ENCODE measurements around the gene IL20RA.

The IL20RA gene

DNA sequence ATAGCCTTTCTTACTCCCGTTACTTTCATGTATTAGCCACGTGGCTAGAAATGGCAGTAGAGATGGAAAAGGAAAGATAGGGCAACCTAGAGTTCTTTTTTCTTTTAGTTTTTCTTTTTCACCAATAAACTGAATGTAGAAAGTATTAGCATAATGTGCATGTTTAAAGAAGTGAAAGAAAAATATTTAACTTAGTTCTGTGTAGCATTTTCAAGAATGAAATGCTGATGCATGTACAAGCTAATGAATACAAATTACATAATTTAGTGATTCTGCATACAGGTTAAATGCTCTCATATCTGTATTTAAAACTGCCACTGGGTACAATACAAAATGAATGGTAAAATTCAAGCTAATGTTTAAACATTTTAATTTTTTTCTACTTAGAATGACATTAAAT is 22.6 kb upstream of the IL20RA start:
- H3K36me3 Mint-ChIP-seq (ENCODE audit: low read depth): no peaks in the 10 kb centered on the region
- H3K4me1 Mint-ChIP-seq (ENCODE audit: low read depth): no peaks in the 10 kb centered on the region
- H3K4me3 Mint-ChIP-seq: no peak overlapping the region
- no peak for DNase-seq
- no peaks in the 10 kb centered on the region for H3K9me3 Mint-ChIP-seq
- no peak overlapping the region for H3K27ac Mint-ChIP-seq
- peaks cover 55% of the 10 kb centered on the region for H3K27me3 Mint-ChIP-seq

DNA sequence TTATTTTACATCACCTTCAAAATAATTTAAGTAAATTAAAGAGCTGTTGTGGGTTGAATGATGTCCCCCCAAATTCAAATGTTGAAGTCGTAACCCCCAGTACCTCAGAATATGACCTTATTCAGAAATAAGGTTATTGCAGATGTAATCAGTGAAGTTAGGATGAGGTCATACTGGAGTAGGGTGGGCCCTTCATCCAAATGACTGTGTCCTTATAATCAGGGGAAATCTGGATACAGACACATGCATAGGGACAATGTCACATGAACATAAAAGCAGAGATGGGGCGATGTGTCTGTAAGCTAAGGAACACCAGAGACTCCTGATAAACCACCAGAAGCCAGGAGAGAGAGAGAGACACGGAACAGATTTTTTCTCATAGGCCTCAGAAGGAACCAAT is 13.3 kb upstream of the IL20RA start:
- peaks cover 11% of the 10 kb centered on the region for H3K27me3 Mint-ChIP-seq
- no peaks in the 10 kb centered on the region for H3K36me3 Mint-ChIP-seq (ENCODE audit: low read depth)
- no peak overlapping the region for H3K4me3 Mint-ChIP-seq
- no peaks in the 10 kb centered on the region for H3K9me3 Mint-ChIP-seq
- no peaks in the 10 kb centered on the region for H3K4me1 Mint-ChIP-seq (ENCODE audit: low read depth)
- no peak for DNase-seq
- no peak overlapping the region for H3K27ac Mint-ChIP-seq

DNA sequence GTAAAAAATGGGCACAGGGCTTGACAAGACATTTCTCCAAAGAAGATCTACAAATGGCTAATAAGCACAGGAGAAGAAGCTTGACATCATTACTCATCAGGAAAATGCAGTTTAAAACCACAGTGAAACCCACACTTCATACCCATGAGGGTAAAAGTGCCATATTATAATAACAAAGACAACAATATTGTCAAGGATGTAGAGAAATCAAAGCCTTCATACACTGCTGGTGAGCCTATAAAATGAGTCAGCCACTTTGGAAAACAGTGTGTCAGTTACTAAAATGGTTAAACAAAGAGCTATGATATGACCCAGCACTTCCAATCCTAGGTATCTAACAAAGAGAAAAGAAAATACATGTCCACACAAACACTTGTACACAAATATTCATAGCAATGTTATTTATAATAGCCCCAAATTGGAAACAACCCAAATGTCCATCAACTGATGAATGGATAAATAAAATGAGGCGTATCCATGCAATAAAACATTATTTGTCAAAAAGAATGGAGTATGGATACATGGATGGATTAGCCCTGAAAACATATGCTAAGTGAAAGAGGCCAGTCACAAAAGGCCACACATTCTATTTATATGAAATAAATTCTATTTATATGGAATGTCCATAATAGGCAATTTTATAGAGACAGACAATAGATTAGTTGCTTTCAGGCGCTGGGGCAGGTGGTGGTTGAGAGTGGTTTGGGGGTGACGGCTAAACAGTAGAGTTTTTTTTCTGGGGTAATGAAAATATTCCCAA is 11.5 kb upstream of the IL20RA start:
- peaks cover 27% of the 10 kb centered on the region for H3K27me3 Mint-ChIP-seq
- H3K4me3 Mint-ChIP-seq: no peak overlapping the region
- no peaks in the 10 kb centered on the region for H3K36me3 Mint-ChIP-seq (ENCODE audit: low read depth)
- no peaks in the 10 kb centered on the region for H3K4me1 Mint-ChIP-seq (ENCODE audit: low read depth)
- H3K27ac Mint-ChIP-seq: no peak overlapping the region
- no peak for DNase-seq
- no peaks in the 10 kb centered on the region for H3K9me3 Mint-ChIP-seq

DNA sequence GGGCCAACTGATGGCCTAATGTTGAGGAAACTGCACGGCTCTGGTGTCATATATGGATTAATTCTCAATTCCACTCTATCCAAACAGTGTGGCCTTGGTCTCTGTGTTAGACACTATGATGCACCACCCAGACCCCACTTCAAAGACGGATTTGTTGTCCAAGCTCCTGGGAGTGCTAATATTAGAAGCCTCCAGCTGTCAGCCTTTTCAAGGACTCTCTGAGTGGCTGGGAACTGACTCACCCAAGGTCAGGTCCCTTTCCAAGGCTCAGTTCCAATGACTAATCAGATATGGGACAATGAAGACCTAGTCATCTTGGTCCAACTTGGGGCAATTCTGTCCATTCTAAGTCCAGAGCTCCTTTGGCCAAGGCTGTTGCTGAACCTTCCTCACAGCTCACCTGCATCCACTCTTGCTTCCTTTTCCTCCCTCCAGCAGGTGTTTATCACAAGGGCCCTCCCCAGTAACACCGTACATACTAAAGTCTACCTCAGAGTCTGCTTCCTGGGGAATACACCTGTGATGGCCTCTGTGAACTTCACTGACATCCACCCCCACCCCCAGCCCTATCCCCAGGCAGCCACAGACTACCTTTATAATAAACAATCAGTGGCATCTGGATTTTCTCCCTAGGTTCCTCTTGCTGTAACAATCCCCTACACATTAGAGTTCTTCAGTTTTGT is 7.2 kb upstream of the IL20RA start:
- no peaks in the 10 kb centered on the region for H3K9me3 Mint-ChIP-seq
- no peak overlapping the region for H3K4me3 Mint-ChIP-seq
- no peaks in the 10 kb centered on the region for H3K36me3 Mint-ChIP-seq (ENCODE audit: low read depth)
- no peak overlapping the region for H3K27ac Mint-ChIP-seq
- no peak for DNase-seq
- H3K4me1 Mint-ChIP-seq (ENCODE audit: low read depth): no peaks in the 10 kb centered on the region
- peaks cover 67% of the 10 kb centered on the region for H3K27me3 Mint-ChIP-seq

DNA sequence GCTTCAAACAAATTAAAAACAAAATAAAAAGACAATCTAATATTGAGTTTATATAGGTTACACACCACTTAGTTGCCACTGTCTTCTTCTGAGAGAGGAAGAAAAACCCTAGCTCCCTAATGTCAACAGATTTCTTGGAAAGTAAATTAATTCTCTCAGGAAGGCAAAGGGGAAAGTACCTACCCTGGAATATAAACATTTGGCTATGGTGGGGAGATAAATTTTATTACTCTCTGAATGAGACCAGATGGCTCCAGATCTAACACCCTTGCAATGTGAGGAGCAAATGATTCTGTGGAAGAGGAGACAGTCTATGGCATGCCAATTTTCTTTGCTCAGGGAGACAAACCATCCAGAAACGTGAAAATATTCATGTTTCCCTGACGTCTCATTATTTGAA is 4.3 kb upstream of the IL20RA start:
- H3K27me3 Mint-ChIP-seq: peaks cover 79% of the 10 kb centered on the region
- peaks cover 4% of the 10 kb centered on the region for H3K4me1 Mint-ChIP-seq (ENCODE audit: low read depth)
- H3K4me3 Mint-ChIP-seq: no peak overlapping the region
- DNase-seq: no peak
- H3K27ac Mint-ChIP-seq: no peak overlapping the region
- no peaks in the 10 kb centered on the region for H3K36me3 Mint-ChIP-seq (ENCODE audit: low read depth)
- no peaks in the 10 kb centered on the region for H3K9me3 Mint-ChIP-seq

DNA sequence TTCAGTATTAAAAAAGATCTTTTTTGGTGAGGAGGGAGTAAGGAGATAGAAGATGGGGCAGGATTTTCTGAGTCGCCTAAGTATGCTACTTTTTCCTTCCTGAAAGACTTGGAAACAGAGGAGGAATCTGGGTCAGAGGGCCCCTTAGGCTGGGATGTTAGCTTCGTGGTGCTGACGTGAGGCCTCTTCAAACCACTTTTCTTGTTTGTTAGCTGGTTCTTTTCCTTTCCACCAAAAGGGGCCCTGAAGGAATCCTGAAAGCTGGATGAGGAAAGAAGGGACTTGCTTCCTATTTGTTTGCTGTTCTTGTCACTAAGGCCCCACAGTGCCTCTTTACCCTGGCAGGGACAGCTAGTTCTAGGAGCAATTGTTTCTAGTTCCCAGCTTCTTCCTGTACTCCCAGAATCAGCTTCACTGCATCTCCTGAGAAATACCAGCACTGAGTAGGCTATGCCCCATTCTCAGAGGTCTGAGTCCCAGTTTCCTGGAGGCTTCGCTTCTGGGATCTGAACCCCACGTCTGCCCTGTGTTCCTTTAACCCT is 2.2 kb upstream of the IL20RA start:
- peaks cover 88% of the 10 kb centered on the region for H3K27me3 Mint-ChIP-seq
- DNase-seq: no peak

DNA sequence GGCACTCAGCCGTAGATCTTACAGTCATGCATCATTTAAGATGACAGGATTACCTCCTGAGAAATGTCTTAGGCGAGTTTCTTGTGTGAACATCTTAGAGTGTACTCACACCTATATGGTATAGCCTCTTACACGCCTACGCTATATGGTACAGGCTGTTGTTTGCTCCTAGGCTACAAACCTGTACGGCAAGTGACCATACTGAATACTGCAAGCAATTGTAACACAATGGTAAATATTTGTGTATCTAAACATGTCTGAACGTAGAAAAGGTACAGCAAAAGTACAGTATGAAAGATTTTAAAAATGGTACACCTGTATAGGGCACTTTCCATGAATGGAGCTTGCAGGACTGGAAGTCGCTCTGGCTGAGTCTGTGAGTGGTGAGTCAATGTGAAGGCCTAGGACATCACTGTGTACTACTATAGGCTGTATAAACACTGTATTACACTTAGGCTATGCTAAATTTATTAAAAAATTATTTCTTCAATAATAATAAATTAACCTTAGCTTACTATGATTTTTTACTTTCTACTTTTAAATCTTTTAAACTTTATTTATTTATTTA is 541 bp upstream of the IL20RA start:
- Mint-ChIP-seq H3K4me1 (ENCODE audit: low read depth) (peaks cover 7% of the 10 kb centered on the region), H3K36me3 (ENCODE audit: low read depth) (no peaks in the 10 kb centered on the region), H3K27ac (no peak overlapping the region), H3K4me3 (peak overlapping the region; percentile 58), H3K9me3 (no peaks in the 10 kb centered on the region), H3K27me3 (peaks cover 87% of the 10 kb centered on the region)
- no peak for DNase-seq

More for the DNA sequence above, 2.2 kb upstream of the IL20RA start:
- H3K4me1 Mint-ChIP-seq (ENCODE audit: low read depth): peaks cover 7% of the 10 kb centered on the region
- H3K9me3 Mint-ChIP-seq: no peaks in the 10 kb centered on the region
- no peak overlapping the region for H3K4me3 Mint-ChIP-seq
- no peaks in the 10 kb centered on the region for H3K36me3 Mint-ChIP-seq (ENCODE audit: low read depth)
- no peak overlapping the region for H3K27ac Mint-ChIP-seq

DNA sequence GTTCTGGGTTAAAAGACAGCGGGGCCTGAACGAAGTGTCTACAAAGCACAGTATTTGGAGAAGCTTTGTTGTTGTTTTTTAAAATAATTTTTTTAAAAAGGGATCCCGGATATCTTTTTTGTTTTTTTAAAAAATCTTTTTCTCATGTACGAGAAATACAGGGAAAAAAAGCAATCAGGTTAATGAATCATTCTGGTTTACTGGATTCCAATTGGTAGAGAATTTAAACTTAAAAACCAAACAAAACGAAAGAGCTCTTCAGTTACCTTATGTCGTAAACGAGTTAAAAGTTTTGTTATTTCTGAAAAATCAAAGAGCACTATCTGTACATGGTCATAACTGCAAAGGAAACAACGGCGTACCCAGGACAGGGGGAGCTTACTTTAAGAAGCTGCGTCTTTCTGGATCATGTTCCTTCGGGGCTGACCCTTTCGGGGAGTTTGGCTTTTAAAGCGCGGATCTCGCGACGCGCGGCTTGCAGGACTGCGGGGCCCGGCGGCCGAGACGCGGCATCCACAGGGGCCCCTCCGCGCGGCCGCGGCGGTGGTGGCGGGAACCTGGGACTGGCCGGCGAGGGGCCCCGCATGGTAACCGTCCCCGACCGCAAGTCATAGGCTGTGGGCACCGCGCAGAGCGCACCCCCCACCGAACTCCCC is 927 bp downstream of the IL20RA start:
- no peak for DNase-seq
- Mint-ChIP-seq H3K9me3 (no peaks in the 10 kb centered on the region), H3K27ac (no peak overlapping the region), H3K4me3 (peak overlapping the region; percentile 73), H3K27me3 (peaks cover 88% of the 10 kb centered on the region), H3K36me3 (ENCODE audit: low read depth) (no peaks in the 10 kb centered on the region), H3K4me1 (ENCODE audit: low read depth) (peaks cover 7% of the 10 kb centered on the region)

DNA sequence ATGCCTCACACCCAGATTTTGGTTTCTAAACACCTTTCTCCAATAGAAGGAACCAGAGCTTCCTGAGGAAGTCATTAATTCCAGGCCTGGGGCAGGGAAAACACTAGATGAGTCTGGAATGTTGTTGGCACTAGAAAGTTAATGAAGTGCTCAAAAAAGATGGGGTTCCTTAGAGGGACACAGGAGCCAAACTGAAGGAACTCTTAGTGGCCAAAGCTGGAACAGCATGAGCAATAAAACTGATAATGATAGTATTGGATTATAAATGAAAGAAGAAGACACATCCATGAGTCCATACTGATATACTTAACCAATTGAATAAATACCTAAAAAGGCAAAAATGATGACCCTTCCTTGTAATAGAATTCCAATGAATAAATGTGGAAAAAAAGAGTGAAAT is 4.4 kb downstream of the IL20RA start:
- DNase-seq: no peak
- peaks cover 77% of the 10 kb centered on the region for H3K27me3 Mint-ChIP-seq
- H3K4me1 Mint-ChIP-seq (ENCODE audit: low read depth): peaks cover 7% of the 10 kb centered on the region
- no peaks in the 10 kb centered on the region for H3K36me3 Mint-ChIP-seq (ENCODE audit: low read depth)
- no peaks in the 10 kb centered on the region for H3K9me3 Mint-ChIP-seq
- H3K4me3 Mint-ChIP-seq: no peak overlapping the region
- no peak overlapping the region for H3K27ac Mint-ChIP-seq

DNA sequence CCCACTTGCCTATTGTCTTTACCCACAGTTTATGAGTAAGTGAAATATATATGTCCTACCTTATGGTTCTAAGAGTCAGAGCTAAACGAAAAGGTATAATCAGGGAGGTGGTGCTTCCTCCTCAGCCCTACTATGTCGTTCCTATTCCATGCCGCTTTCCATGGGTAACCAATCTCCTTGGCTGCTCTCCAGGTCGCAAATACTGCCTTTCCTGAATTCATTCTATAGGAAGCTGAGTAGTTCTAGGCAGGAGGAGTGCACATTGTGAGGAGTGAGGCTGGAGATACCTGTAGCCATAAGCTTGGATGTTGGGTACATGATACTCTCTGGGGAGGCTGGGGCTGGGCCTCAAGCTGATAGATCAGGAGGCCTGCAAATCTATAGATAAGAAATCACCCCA is 5.8 kb downstream of the IL20RA start:
- Mint-ChIP-seq H3K9me3 (no peaks in the 10 kb centered on the region), H3K4me3 (no peak overlapping the region), H3K27me3 (peaks cover 72% of the 10 kb centered on the region), H3K27ac (no peak overlapping the region), H3K4me1 (ENCODE audit: low read depth) (peaks cover 6% of the 10 kb centered on the region), H3K36me3 (ENCODE audit: low read depth) (no peaks in the 10 kb centered on the region)
- no peak for DNase-seq

DNA sequence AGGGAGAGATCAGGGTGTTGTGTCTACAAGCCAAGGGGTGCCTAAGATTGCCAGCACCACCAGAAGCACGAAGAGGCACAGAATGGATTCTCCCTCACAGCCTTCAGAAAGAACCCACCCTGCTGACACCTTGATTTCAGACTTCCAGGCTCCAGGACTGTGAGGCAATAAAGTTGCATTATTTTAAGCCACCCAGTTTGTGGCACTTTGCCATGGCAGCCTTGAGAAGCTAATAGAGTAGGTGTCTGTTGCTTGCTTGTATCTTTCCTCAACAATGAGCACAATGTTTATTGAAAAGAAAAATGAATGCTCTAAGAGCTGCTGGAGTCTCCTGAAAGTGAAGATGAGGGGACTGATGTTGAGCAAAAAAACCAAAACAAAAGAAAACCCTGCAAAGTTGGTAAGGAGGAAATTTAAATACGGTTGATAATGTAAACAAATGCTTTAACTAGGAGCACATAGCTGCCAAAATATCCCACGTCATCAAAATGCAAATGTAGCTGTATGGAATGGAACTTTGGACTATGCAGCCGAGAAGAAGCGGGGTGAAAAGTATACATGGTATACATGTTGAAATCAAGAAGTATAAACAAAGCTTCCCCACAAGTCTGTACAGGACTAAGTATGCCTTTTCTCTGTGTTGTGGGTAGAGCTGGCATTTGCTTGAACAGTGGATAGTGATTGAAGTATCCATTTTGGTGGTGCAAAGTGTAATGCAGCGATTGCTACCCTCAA is 8.0 kb downstream of the IL20RA start:
- Mint-ChIP-seq H3K27me3 (peaks cover 72% of the 10 kb centered on the region), H3K4me3 (no peak overlapping the region), H3K27ac (no peak overlapping the region), H3K9me3 (no peaks in the 10 kb centered on the region), H3K36me3 (ENCODE audit: low read depth) (no peaks in the 10 kb centered on the region), H3K4me1 (ENCODE audit: low read depth) (peaks cover 14% of the 10 kb centered on the region)
- DNase-seq: no peak

DNA sequence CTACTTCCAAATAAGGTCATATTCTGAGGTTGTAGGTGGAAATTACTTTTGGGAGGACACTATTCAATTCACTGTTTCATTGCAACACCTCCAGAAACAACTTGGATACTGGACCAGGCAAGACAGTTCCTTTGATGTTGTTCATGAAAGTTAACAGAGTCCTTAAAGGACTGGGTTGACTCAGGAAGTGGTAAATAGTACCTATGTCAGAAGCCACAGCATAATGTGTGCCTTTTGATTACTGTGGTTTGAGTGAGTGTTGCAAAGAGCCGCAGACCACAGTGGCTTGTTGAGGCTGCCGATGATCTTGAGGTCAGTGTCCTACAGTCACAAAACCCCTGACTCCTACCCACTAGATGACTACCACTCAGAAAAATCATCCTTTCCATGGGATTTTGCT is 10.9 kb downstream of the IL20RA start:
- Mint-ChIP-seq H3K4me1 (ENCODE audit: low read depth) (peaks cover 14% of the 10 kb centered on the region), H3K36me3 (ENCODE audit: low read depth) (no peaks in the 10 kb centered on the region), H3K27ac (peak overlapping the region; percentile 76), H3K4me3 (no peak overlapping the region), H3K9me3 (no peaks in the 10 kb centered on the region), H3K27me3 (peaks cover 67% of the 10 kb centered on the region)
- peak; percentile 49 for DNase-seq

DNA sequence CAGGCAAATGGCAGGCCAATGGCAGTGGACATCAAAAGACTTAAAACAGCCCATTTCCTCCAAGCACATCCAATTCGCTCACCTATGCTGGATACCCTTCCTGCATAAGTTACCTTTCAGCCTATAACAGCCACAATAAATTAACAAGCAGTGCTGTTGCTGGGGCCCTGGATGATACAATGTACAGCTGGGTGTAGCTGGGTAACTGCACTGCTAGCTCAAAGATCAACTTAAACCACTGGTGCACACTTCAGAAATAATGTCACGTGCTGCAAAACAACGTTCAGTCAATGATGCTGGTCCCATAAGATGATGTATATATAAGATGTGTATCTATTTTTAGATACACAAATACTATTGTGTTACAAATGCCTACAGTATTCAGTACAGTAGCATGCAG is 13.6 kb downstream of the IL20RA start:
- no peaks in the 10 kb centered on the region for H3K9me3 Mint-ChIP-seq
- H3K27ac Mint-ChIP-seq: no peak overlapping the region
- peaks cover 75% of the 10 kb centered on the region for H3K27me3 Mint-ChIP-seq
- H3K36me3 Mint-ChIP-seq (ENCODE audit: low read depth): no peaks in the 10 kb centered on the region
- no peak overlapping the region for H3K4me3 Mint-ChIP-seq
- peaks cover 14% of the 10 kb centered on the region for H3K4me1 Mint-ChIP-seq (ENCODE audit: low read depth)
- no peak for DNase-seq

DNA sequence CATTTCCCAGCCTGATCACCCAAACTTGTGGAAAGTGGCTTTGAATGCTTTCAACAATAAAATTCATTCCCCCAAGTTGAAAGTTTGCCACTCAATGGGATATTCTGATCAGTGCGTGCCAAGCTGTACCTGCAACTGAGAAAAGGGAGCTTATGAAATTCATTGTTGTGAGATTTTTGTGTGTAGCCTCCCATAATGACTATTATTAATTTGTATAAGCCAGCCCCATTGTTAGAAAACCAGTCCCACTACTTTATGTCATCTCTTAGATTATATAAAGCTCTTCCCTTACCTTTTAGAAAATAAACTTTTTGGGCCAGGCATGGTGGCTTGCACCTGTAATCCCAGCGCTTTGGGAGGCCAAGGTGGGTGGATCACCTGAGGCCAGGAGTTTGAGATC is 15.9 kb downstream of the IL20RA start:
- H3K4me1 Mint-ChIP-seq (ENCODE audit: low read depth): peaks cover 17% of the 10 kb centered on the region
- H3K27ac Mint-ChIP-seq: no peak overlapping the region
- H3K4me3 Mint-ChIP-seq: no peak overlapping the region
- H3K27me3 Mint-ChIP-seq: peaks cover 73% of the 10 kb centered on the region
- no peak for DNase-seq
- no peaks in the 10 kb centered on the region for H3K9me3 Mint-ChIP-seq
- no peaks in the 10 kb centered on the region for H3K36me3 Mint-ChIP-seq (ENCODE audit: low read depth)
